ENCODE measurements around the gene SHC1.
A peak's percentile ranks its signal among the peaks of the same experiment; 100 is the strongest.

Gene SHC1, protein sequence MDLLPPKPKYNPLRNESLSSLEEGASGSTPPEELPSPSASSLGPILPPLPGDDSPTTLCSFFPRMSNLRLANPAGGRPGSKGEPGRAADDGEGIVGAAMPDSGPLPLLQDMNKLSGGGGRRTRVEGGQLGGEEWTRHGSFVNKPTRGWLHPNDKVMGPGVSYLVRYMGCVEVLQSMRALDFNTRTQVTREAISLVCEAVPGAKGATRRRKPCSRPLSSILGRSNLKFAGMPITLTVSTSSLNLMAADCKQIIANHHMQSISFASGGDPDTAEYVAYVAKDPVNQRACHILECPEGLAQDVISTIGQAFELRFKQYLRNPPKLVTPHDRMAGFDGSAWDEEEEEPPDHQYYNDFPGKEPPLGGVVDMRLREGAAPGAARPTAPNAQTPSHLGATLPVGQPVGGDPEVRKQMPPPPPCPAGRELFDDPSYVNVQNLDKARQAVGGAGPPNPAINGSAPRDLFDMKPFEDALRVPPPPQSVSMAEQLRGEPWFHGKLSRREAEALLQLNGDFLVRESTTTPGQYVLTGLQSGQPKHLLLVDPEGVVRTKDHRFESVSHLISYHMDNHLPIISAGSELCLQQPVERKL

DNA sequence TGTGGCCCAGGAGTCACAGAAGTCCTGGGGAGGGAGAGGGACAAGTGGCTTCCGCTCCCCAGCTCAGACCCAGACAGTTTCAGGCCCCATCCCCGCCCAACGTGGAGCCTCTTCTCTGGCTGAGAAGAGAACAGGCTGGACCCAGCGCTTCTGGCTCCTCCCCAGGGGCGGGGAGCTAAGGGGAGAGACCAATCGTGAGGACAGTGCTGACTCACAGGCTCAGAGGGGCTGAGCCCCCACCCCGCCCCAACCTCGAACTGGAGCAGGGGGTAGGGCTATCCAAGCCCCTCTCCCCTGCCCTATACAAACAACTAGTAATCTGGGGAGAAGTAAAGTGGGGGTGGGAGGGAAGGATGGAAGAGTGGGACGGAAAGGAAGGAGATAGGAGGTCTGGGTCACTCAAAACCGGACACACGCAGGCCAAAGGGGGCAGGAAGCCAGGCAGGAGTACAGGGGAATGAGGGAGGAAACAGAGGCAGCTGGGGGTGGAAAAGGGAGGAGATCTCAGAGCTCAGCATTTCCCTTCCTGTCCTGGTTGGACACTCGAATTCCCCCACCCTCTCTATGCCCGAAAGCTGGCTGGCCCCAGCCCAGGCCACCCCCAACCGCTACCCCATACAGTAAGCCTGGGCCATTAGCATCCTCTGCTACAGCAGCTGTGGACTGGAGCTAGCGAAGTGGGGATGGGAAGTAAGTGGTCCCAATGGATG is at the start of gene SHC1:
Gene SHC1, minus strand, starts transcription at position 117 of the 710 bp plus-strand sequence. CDS start 221 bp downstream, outside the sequence.
- FAIRE-seq (no peak), DNase-seq (ENCODE audit: low spot score) (peak; percentile 93)

DNA sequence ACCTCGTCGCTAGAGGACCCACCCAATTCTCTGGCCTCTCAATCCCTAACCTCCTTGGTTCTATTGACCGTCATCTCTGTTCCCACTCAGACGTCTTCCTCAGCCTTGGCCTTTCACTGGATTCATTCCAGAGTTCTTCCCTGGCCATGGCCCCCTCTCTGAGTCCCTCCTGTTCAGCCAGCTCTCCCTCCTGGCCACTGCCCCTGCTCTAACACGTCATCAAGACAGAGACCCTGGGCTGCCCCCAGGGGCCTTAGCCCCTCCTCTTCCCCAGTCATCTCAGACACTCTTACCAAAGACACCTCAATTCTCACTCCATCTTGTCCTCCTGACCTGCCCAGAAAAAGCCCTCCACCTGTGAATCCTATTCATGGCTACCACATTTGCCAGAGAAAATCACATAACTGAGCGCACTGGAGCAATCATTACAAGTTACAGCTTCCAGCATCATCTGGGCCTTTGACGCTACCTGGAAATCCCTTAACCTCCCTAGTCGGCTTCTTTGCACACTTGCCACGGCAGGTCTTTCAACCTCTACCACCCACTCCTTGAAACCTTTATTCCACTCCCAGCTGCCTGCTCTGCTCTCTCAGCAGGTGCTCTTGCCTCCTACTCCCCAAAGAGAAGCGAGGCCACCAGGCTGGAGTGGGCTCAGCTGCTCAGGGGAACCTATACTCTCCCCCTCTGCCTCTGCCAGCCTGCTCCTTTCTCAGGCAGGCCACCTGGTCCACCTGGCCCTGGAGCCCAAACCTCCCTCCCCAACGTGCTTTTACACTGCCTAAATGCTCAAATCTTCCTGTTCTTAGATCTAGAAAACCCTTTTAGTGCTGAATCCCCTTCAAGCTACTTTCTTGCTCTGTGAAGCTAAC is 49.1 kb upstream of the SHC1 start:
- no peak for DNase-seq (ENCODE audit: low spot score)

DNA sequence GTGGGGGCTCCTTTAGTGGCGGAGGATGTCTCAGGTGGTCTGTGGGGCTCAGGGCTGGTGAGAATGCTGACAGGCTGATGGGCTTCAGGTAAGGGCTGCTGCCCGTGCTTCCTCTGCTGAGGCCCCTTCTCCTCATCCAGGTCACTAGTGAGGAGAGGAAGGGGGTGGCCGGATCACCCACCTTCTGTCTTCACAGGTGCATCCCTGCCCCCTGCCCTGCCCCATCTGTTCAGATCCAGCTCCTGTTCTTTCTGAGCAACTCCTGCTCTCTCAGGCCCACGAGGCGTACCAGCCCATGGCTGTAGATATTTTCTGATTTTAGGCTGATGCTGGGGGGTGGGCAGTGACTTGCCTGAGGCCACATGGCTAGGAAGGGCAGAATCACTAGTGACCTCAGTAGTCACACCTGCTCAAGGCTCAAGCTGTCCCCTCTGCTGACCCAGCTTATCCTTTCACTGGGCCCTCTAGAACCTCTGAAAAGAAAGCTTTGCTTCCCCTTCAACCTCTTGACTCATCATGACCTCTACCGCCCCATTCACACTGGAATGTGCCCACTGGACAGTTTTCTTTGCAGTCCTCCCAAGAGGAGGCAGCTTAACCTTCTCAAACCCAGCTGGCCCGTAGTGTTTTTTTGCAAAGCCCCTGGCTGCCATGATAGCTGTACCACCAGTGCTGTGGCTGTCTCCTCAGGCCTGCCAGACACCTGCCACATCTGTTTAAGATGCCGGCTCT is 48.2 kb upstream of the SHC1 start:
- FAIRE-seq = no peak
- no peak for DNase-seq (ENCODE audit: low spot score)

More for the DNA sequence above, 49.1 kb upstream of the SHC1 start:
- no peak for FAIRE-seq

DNA sequence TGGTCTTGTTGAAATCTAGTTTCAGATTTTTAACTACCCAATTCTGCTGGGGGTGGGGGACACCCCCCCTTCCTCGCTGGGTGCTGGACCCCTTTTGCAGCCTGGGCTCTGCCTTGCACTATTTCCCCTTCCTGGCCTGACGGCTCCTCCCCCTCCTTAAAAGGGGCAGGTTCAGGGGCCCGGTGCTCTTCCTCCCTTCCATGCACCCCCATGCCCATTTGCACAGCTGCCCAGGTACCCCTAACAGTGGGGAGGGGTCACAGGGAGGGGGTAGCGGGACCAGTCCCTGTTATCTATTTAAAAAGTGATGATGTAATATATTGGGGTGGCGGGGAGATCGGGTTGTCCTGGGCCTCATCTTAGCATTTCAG is 47.4 kb upstream of the SHC1 start:
- DNase-seq (ENCODE audit: low spot score) (no peak), FAIRE-seq (no peak)

DNA sequence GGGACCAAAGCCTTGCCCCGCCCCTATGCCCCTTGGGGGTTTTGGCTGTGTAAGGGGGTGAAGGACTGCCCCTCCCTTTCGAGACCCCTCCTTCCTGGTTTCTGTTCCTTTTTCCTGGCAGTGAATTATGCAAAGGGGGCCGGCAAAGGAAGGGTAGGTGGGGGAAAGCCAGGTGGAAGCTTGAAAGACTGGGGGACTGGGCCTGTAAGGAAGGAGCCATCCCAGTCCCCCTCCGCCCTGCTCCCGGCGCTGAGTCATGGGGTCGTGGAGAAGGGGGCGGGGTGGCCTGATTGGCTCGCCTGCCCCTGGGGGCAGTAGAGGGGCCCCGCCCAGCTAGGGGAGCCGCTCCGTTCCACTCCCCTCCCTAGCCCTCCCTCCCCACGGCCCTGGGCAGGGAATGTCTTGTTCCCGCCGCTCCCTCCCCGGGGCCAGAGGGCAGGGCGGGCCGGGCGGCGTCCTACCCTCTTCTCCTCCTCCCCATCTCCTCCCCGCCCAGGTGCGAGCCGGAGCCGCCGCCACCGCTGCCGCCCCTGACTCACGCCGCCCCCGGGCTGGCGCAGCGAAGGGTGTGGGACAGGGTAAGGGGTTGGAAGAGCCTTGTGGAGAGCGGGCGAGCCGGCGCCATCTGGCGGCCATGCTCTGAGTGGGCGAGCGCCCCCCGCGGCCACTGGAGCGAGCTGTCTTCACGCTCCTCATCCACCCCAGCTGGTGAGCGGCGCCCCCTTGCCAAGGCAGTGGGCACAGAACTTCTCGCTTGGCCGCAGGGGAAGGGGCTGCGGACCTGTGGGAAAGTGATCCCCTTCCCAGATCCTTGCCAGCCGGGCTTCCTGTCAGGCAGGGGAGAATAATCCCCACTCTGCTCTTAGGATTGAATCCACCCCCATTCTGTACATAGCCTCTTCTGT is 46.7 kb upstream of the SHC1 start:
- FAIRE-seq (peak; percentile 92), DNase-seq (ENCODE audit: low spot score) (peak; percentile 92)

DNA sequence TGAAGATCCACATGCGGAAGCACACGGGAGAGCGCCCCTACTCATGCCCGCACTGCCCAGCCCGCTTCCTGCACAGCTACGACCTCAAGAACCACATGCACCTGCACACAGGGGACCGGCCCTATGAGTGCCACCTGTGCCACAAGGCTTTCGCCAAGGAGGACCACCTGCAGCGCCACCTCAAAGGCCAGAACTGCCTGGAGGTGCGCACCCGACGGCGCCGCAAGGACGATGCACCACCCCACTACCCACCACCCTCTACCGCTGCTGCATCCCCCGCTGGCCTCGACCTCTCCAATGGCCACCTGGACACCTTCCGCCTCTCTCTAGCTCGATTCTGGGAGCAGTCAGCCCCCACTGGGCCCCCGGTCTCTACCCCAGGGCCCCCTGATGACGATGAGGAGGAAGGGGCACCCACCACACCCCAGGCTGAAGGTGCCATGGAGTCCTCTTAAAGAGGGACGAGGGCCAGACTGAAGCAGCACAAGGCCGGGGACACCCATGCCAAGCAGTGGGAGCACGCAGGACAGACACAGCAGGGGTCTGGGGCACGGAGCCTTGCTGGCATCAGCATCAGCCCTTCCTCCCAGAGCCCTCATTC is 45.8 kb upstream of the SHC1 start:
- no peak for FAIRE-seq

DNA sequence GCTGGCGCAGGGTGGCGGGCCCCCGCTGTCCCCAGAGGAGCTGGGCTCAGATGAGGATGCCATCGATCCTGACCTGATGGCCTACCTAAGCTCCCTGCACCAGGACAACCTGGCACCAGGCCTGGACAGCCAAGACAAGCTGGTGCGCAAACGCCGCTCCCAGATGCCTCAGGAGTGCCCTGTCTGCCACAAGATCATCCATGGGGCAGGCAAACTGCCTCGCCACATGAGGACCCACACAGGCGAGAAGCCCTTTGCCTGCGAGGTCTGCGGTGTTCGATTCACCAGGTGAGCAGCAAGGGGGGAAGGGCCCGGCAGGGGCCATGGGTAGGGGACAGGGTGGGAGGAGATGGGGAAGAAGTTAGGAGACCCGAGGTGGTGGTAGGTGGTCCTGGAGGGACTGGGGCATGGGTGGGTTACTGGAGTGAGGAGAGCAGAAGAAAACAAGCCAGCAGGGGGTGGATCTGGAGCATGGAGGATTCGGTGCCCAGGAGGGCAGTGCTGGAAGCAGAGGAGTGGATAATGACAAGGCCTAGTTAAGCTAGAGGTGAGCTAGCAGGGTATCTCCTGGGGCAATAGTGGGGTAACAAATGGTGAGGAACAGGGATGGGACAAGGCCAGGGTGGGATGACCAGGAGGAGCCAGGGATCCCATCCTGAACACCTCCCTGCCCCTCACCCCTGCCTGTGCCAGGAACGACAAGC is 45.1 kb upstream of the SHC1 start:
- FAIRE-seq (no peak), DNase-seq (ENCODE audit: low spot score) (no peak)

More for the DNA sequence above, 45.8 kb upstream of the SHC1 start:
- no peak for DNase-seq (ENCODE audit: low spot score)

DNA sequence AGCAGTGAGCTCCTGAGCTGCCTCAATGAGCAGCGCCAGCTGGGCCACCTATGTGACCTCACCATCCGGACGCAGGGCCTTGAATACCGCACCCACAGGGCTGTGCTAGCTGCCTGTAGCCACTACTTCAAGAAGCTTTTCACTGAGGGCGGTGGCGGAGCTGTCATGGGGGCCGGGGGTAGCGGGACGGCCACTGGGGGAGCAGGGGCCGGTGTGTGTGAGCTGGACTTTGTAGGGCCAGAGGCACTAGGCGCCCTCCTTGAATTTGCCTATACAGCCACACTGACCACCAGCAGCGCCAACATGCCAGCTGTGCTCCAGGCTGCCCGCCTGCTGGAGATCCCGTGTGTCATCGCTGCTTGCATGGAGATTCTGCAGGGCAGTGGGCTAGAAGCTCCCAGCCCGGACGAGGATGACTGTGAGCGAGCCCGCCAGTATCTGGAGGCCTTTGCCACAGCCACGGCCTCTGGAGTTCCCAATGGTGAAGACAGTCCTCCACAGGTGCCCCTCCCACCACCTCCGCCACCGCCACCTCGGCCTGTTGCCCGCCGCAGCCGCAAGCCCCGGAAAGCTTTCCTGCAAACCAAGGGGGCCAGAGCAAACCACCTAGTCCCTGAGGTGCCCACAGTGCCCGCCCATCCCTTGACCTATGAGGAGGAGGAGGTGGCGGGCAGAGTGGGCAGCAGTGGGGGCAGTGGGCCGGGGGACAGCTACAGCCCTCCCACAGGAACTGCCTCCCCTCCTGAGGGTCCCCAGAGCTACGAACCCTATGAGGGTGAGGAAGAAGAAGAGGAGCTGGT is 44.4 kb upstream of the SHC1 start:
- DNase-seq (ENCODE audit: low spot score) = no peak
- no peak for FAIRE-seq

DNA sequence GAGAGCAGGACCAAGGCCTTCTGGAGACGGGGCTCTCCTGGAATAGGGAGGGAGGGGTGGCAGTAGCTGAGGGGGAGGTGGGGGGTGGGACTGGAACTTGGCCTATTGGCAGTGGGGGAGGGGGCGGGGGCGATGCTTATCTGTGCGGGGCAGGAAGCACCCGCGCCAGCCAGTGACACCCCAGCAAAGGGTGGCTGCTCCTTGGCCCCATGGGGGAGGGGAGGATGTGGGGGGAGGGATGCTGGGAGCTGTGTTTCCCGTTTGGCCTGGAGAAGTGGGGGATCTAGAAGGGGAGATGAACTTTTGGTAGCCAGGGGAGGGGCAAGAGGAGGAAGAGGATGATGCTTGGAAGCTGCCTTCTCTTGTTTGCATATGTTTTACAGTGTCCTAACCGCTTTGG is 43.1 kb upstream of the SHC1 start:
- no peak for FAIRE-seq
- no peak for DNase-seq (ENCODE audit: low spot score)

DNA sequence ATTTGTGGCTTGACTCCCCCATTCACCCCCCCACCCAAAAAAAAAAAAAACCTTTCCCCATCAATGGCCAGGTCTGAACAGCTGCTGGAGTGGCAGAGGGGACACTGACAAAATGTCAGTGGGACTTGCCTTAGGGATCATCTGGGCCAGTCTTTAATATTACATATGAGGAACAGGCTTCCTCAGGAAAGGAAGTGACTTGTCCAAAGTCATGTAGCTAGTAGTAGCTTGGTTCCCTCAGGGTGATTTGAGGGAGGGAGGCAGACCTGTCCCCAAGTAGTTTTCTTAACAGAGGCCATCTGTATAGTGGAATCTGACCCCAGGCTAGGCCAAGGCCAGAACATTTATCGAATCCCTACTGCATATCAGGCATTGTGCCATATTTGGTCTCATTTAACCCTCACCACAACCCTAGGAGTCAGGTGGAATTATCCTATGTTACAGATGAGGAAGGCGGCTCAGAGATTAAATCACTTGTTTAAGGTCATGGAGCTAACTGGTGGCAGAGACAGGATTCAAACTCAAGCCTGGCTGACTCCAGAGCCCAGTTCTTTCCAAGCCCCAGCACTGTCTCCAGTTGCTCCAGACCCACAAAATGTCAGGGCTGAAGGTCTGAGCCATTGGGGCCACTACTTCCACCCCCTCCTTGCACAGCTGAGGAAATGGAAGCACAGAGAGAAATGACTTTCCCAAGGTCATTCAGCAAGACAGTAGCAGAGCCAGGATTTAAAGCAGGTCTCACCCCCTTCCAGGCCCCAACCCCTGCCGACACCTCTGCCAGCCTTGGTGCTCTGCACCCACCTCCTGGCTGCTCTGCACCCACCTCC is 42.4 kb upstream of the SHC1 start:
- FAIRE-seq (no peak), DNase-seq (ENCODE audit: low spot score) (no peak)

DNA sequence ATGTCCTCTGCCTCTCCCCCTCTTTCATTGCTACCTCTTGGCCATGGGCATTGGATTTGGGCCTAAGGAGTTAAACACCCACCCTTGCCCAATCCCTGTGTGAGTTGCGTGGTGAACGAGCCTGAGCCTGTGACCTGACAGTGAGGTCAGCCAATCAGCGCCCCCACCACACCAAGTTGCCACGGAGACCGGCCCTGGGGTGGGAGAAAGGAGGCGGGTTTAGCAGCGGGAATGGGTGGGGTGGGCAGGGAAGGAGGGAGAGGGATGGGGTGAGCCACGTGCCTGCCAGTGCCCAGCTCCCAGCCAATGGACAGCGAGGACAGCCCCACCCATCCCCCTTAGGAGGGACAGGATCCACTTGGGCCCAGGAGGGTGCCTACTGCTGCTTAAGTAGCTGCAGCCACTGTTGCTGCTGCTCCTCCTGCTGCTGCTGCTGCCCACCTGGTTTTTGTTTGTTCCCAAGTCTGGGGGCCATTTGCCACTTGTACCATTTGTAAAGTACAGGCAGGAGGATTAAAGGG is 41.5 kb upstream of the SHC1 start:
- DNase-seq (ENCODE audit: low spot score) (no peak), FAIRE-seq (no peak)

DNA sequence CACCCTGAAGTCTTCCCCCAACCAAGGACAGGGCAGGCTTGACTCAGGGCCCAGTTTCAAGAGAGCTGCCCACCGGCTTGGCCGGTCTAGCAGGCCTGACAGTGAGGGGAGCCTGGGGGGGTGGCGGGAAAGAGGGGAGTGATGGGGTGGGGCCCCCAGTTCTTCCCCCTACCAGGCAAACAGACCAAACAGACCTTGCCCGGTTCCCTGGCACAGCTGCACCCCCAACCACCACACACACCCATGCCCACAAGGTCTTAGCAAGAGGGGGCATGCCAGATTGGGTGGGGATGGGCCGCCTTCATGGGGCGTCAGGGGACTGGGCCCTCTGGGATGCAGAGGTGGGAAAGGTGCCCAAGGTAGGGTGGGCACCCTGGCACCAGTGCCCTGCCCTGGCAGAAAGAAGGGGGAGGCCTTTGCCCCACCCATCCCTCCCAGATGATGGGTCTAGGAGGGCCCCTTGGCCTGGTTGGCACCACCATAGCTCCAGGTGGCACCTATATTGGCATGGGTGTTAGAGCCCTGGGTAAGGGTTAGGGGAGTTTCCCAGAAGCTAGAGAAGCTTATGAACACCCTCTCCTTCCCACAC is 41.0 kb upstream of the SHC1 start:
- no peak for FAIRE-seq

DNA sequence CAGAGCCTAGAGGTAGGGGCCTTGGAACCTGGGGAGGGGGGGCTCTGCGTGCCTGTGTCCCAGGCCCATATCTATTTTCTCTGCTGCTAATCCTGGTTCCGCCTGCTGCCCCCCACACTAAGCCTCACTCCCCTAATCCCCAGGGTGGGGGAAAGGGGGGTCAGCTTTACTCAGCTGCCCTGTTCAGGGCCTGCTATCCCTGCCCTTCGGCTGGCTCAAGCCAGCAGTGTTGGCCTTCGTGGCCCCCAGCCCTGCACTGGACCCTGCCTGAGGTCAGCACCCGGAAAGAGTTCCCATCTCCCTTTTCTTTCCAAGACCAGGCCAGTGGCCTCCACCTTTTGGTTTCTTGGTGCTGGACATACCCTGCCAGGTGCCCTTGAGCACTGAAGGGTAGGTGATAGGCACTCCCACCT is 40.5 kb upstream of the SHC1 start:
- no peak for DNase-seq (ENCODE audit: low spot score)
- FAIRE-seq = no peak

More for the DNA sequence above, 41.0 kb upstream of the SHC1 start:
- DNase-seq (ENCODE audit: low spot score) = no peak

DNA sequence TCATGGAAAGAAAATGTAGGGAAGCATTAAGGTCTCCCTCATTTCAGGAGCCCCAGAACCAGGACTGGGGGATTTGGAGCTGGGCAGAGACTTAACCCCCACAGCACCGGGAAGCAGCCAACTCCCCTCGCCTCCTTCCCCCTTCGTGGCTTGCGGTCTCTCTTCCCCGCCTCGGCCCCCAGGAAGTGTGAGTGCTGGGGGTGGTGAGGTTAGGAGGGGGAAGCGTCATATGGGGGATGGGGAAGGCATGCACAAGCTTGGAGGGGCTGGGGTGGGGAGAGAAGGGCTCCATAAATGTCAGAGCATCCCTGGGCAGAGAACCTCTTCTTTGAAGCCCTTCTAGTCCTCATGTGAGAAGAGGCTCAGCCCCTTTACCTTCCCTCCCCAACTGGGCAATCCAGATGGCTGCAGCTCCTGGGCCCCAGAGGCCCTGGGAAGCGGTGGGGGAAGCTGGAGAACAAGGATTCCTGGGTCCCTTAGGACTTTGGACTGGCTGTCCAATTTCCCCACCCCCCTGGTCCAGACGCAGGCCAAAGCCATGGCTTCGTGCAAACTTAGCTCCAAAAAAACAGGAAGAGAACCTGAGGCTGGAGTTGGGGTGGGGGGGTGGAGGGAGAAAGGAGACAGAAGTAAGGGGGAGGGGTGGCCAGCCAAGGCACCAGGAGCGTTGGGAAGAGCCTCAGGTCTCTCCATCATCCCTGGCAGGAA is 39.8 kb upstream of the SHC1 start:
- FAIRE-seq (no peak), DNase-seq (ENCODE audit: low spot score) (no peak)

DNA sequence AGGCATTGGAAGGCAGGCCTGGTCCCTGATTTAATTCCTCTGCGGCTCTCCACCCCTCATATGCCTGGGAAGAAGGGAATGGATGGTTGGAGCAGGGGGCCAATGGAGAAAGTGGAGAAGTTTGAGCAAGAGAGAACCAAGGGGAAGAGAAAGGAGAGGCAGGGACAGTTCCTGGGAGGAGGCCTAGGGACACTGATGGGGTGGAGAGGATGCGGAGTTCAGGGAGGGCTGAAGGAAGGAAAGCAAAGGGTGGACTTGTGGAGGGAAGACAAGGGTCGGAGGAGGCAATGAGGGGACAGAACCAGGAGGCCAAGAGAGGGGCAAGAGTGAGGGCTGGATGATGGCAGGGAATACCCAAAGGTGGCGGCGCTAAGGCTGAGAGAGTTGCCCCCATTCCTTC is 39.2 kb upstream of the SHC1 start:
- no peak for FAIRE-seq

More for the DNA sequence above, 39.2 kb upstream of the SHC1 start:
- DNase-seq (ENCODE audit: low spot score) = no peak

All from urothelium cell line (cell line).